GM12878 (cell line): ENCODE results near the gene MALT1. TPM values are rescaled to one million over a fixed set of nuclear protein-coding genes. Genes with fewer than 3 reads are reported as not detected.

Experiments used
- BACH1 ChIP-seq: fragments of 450-650 bp; IDR thresholded peaks from 2 replicates; pipeline ENCODE4 v1.6.1; 2017; ENCODE audit warnings: mild to moderate bottlenecking, borderline replicate concordance
- BCL11A ChIP-seq: IDR thresholded peaks from 2 replicates; pipeline ENCODE4 v1.6.1; 2011; ENCODE audit warnings: low read depth, low read length
- BMI1 ChIP-seq: fragments of 450-650 bp; IDR thresholded peaks from 2 replicates; pipeline ENCODE4 v1.6.1; 2016; ENCODE audit warnings: mild to moderate bottlenecking, moderate library complexity, borderline replicate concordance
- CHD4 ChIP-seq: fragments of 200-600 bp; sonication (generic); IDR thresholded peaks from 2 replicates; pipeline ENCODE4 v1.6.1; 2016; ENCODE audit warnings: mild to moderate bottlenecking
- E4F1 ChIP-seq: fragments of 450-650 bp; IDR thresholded peaks from 2 replicates; pipeline ENCODE4 v1.6.1; 2018; ENCODE audit warnings: borderline replicate concordance, mild to moderate bottlenecking; ENCODE audit not compliant: partially characterized antibody
- EP300 ChIP-seq, 2 experiments: fragments of 150-350 bp in 1 of 2; IDR thresholded peaks; 2 replicates each; pipeline ENCODE4 v1.6.1; 2011 to 2012; ENCODE audit warnings: low read depth in 2 of 2, low read length in 2 of 2, borderline replicate concordance in 1 of 2, improper control_type of control experiment in 1 of 2, inconsistent platforms in 1 of 2; ENCODE audit not compliant: control insufficient read depth in 1 of 2
- FOS ChIP-seq: IDR thresholded peaks from 3 replicates; pipeline ENCODE4 v1.6.1; 2011; ENCODE audit warnings: borderline replicate concordance; ENCODE audit not compliant: insufficient read length; ENCODE audit errors: extremely low read depth
- IKZF2 ChIP-seq, 2 experiments: fragments of 450-650 bp; IDR thresholded peaks; 2 replicates each; pipeline ENCODE4 v1.6.1; 2017; ENCODE audit warnings: mild to moderate bottlenecking in 2 of 2, moderate library complexity in 2 of 2
- JUND ChIP-seq: IDR thresholded peaks from 2 replicates; pipeline ENCODE4 v1.6.1; 2012; ENCODE audit warnings: low read depth, mild to moderate bottlenecking, low read length, improper control_type of control experiment, moderate library complexity
- MEF2A ChIP-seq: IDR thresholded peaks from 2 replicates; pipeline ENCODE4 v1.6.1; 2011; ENCODE audit warnings: low read depth, mild to moderate bottlenecking, low read length, moderate library complexity; ENCODE audit not compliant: insufficient read depth
- MYC ChIP-seq: IDR thresholded peaks from 2 replicates; pipeline ENCODE4 v1.6.1; 2011; ENCODE audit warnings: mild to moderate bottlenecking, low read length, moderate library complexity, inconsistent platforms; ENCODE audit not compliant: insufficient read depth, insufficient replicate concordance, insufficient read length, severe bottlenecking
- NBN ChIP-seq: fragments of 450-650 bp; IDR thresholded peaks from 2 replicates; pipeline ENCODE4 v1.6.1; 2016
- NFIC ChIP-seq: IDR thresholded peaks from 2 replicates; pipeline ENCODE4 v1.6.1; 2012; ENCODE audit warnings: low read depth, mild to moderate bottlenecking, inconsistent platforms, low read length, moderate library complexity
- NFXL1 ChIP-seq: fragments of 450-650 bp; IDR thresholded peaks from 2 replicates; pipeline ENCODE4 v1.6.1; 2017; ENCODE audit warnings: antibody characterized with exemption, mild to moderate bottlenecking, borderline replicate concordance
- NFYA ChIP-seq: IDR thresholded peaks from 2 replicates; pipeline ENCODE4 v1.6.1; 2011; ENCODE audit warnings: low read depth, mild to moderate bottlenecking, low read length, improper control_type of control experiment, borderline replicate concordance
- NR2C1 ChIP-seq: fragments of 450-650 bp; IDR thresholded peaks from 2 replicates; pipeline ENCODE4 v1.6.1; 2017; ENCODE audit warnings: antibody characterized with exemption, mild to moderate bottlenecking, moderate library complexity
- NR2C2 ChIP-seq: IDR thresholded peaks from 2 replicates; pipeline ENCODE4 v1.6.1; 2011; ENCODE audit warnings: borderline replicate concordance, low read depth; ENCODE audit not compliant: control insufficient read depth, insufficient read length
- POLR2A ChIP-seq: IDR thresholded peaks from 2 replicates; pipeline ENCODE4 v1.6.1; 2011; ENCODE audit warnings: low read depth, mild to moderate bottlenecking, low read length
- POLR2AphosphoS2 ChIP-seq: IDR thresholded peaks from 2 replicates; pipeline ENCODE4 v1.6.1; 2011; ENCODE audit warnings: low read depth, mild to moderate bottlenecking, low read length, improper control_type of control experiment, moderate library complexity
- POU2F2 ChIP-seq: IDR thresholded peaks from 3 replicates; pipeline ENCODE4 v1.6.1; 2011; ENCODE audit warnings: low read depth, mild to moderate bottlenecking, low read length, borderline replicate concordance
- RFX5 ChIP-seq: IDR thresholded peaks from 2 replicates; pipeline ENCODE4 v1.6.1; 2011; ENCODE audit warnings: low read depth, low read length, improper control_type of control experiment
- RUNX3 ChIP-seq: IDR thresholded peaks from 2 replicates; pipeline ENCODE4 v1.6.1; 2012; ENCODE audit warnings: low read length, inconsistent platforms
- STAT3 ChIP-seq: IDR thresholded peaks from 2 replicates; pipeline ENCODE4 v1.6.1; 2011; ENCODE audit warnings: low read depth, low read length, improper control_type of control experiment
- WRNIP1 ChIP-seq: IDR thresholded peaks from 2 replicates; pipeline ENCODE4 v1.6.1; 2011; ENCODE audit warnings: low read depth, low read length, improper control_type of control experiment, borderline replicate concordance
- ZBED1 ChIP-seq: IDR thresholded peaks from 2 replicates; pipeline ENCODE4 v1.6.1; 2016; ENCODE audit warnings: borderline replicate concordance
- ZNF207 ChIP-seq: fragments of 450-650 bp; IDR thresholded peaks from 2 replicates; pipeline ENCODE4 v1.6.1; 2014; ENCODE audit warnings: antibody characterized with exemption, mild to moderate bottlenecking, borderline replicate concordance
- ZZZ3 ChIP-seq: IDR thresholded peaks from 2 replicates; pipeline ENCODE4 v1.6.1; 2011; ENCODE audit warnings: low read depth; ENCODE audit not compliant: control insufficient read depth, insufficient read length
- polyA plus RNA-seq, 11 experiments: library from polyadenylated mRNA; depleted of rRNA in 4 of 11; unstranded in 6 of 11; stranded (reverse) in 5 of 11; fragments of >200 nt; fragmentation: Nextera tagmentation in 4 of 11; fragmentation: Illumina TruSeq in 1 of 11; extraction: Ambion mirVana in 4 of 11; extraction: Trizol in 1 of 11; gene quantifications; 1 replicate in 1 of 11; 2 replicates in 10 of 11; pipeline versions ENCODE4 v1.2.1 to v1.2.3, GENCODE V29; 2011 to 2016; ENCODE audit warnings: inconsistent platforms in 2 of 11, missing spikeins in 2 of 11, low read depth in 1 of 11
- total RNA-seq, 4 experiments: library from RNA; depleted of rRNA in 3 of 4; stranded (reverse); fragments of >200 nt in 3 of 4; fragmentation: Illumina TruSeq in 1 of 4; extraction: Trizol in 1 of 4; gene quantifications; 2 replicates each; pipeline versions ENCODE4 v1.2.1 to v1.2.3, GENCODE V29; 2013 to 2021
- TF ChIP-seq, protein P1 (sequence below): IDR thresholded peaks from 2 replicates; pipeline ENCODE4 v1.6.1; 2011; ENCODE audit warnings: mild to moderate bottlenecking, low read depth, low read length, moderate library complexity; ENCODE audit not compliant: insufficient replicate concordance
- TF ChIP-seq, protein P2 (sequence below): IDR thresholded peaks from 2 replicates; pipeline ENCODE4 v1.6.1; 2012; ENCODE audit warnings: low read depth, low read length, improper control_type of control experiment

The MALT1 gene
- total and polyA plus RNA-seq, 10 of the 15 experiments (the other 5 are each of a cell fraction or from before 2014, with no cell fraction given): 17.6 to 126 (median 45.4) TPM

DNA sequence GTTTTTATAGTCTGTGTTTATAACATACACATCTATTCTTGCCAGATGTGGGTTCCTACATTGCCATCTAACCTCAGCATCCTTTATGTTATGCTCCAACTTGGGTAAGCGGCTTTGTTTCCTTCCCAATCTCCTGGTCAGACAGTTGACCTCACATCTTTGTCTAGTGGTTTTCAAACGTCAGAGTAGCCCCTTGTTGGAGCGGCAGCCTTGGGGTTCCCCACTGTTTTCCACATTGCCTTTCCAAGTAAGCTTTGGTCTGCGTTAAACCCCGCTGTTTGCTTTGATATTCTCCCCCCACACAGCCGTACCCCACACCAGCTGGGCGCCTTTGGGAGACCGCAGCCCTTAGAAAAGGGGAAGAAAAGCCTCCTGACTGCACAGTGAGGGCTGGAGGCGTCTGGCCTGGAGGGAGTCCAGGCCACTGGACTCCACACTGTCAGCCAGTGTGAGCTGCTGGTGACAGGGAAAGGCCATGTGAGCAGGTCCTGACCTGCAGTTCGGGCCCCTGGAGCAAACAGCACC lies 83.3 kb downstream of the MALT1 start (continued):
- TF ChIP-seq E4F1 (no peak), NFXL1 (no peak), WRNIP1 (no peak), POLR2A (0 out of 2 replicates have a peak, but pooled peaks have one; percentile 20), NFIC (0 out of 2 replicates have a peak, but pooled peaks have one; percentile 17), NR2C2 (no peak), NR2C1 (no peak), EP300 (IDR thresholded peaks at IDR 0.05; ENCODE audit: borderline replicate concordance in 1 of 2, control insufficient read depth in 1 of 2, low read depth in 2 of 2, low read length in 2 of 2) (no peak; a peak in 1 of 4 replicates), MEF2A (no peak), ZBED1 (no peak), FOS (no peak), BACH1 (no peak), NBN (no peak), BMI1 (no peak), RUNX3 (peak; percentile 61; the same call in 1 of the 2 replicates), ZZZ3 (no peak), POU2F2 (no peak), CHD4 (no peak), IKZF2 (IDR thresholded peaks at IDR 0.05) (peak in 1 of 2 experiments; percentile 13; a peak in 2 of 4 replicates), NFYA (no peak), MYC (no peak), JUND (no peak), ZNF207 (no peak), STAT3 (no peak), POLR2AphosphoS2 (no peak), BCL11A (no peak), RFX5 (no peak)
- TF ChIP-seq, protein P1, sequence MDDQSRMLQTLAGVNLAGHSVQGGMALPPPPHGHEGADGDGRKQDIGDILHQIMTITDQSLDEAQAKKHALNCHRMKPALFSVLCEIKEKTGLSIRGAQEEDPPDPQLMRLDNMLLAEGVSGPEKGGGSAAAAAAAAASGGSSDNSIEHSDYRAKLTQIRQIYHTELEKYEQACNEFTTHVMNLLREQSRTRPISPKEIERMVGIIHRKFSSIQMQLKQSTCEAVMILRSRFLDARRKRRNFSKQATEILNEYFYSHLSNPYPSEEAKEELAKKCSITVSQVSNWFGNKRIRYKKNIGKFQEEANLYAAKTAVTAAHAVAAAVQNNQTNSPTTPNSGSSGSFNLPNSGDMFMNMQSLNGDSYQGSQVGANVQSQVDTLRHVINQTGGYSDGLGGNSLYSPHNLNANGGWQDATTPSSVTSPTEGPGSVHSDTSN: no peak
- TF ChIP-seq, protein P2, sequence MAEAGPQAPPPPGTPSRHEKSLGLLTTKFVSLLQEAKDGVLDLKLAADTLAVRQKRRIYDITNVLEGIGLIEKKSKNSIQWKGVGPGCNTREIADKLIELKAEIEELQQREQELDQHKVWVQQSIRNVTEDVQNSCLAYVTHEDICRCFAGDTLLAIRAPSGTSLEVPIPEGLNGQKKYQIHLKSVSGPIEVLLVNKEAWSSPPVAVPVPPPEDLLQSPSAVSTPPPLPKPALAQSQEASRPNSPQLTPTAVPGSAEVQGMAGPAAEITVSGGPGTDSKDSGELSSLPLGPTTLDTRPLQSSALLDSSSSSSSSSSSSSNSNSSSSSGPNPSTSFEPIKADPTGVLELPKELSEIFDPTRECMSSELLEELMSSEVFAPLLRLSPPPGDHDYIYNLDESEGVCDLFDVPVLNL: no peak
